Measurements from ENCODE around the gene FAM120B.

GRCh38 chr6:170421921-170422320 lies 115.4 kb downstream of the FAM120B start:
- TF ChIP-seq CTCF (IDR thresholded peaks at IDR 0.05; ENCODE audit: low read depth, low read length) (no peak), EZH2phosphoT487 (IDR thresholded peaks at IDR 0.05; ENCODE audit: low read depth) (no peak)
